Psoas muscle (tissue), 8 donors: ENCODE results near the gene MIPEP. TPM values are rescaled to one million over a fixed set of nuclear protein-coding genes. Genes with fewer than 3 reads are reported as not detected.
"Not testable (repeated sequence)": the region's sequence is repeated elsewhere in the genome, so short reads cannot be mapped to it uniquely, and the experiment has no call there.

Experiments
- ATAC-seq, 4 donors: fragments of 200-7000 bp; cut with Tn5 transposase; one replicate each; pipeline ENCODE4 v1.9.1; 2020; ENCODE audit warnings: moderate library complexity in 3 of 4, mild to moderate bottlenecking in 2 of 4
- DNase-seq, 2 donors: peaks; one replicate each; pipeline ENCODE4 v3.0.0-alpha.2; 2020
- H3K27ac ChIP-seq: fragments of 200-600 bp; one replicate; pipeline ENCODE4 v1.8.0; 2022
- H3K27me3 ChIP-seq, 3 donors: fragments of 200-600 bp in 1 of 3; one replicate each; pipeline versions ENCODE4 v1.6.1 to v1.8.0; 2013 to 2022; ENCODE audit warnings: low read length in 2 of 3, mild to moderate bottlenecking in 2 of 3, moderate library complexity in 1 of 3; ENCODE audit not compliant: insufficient read depth in 3 of 3
- H3K36me3 ChIP-seq, 2 donors: fragments of 200-600 bp in 1 of 2; one replicate each; pipeline versions ENCODE4 v1.6.1 to v1.8.0; 2013 to 2022; ENCODE audit warnings: low read depth in 1 of 2, mild to moderate bottlenecking in 1 of 2, moderate library complexity in 1 of 2; ENCODE audit not compliant: insufficient read depth in 1 of 2
- H3K4me1 ChIP-seq: fragments of 200-600 bp; one replicate; pipeline ENCODE4 v1.8.0; 2022
- H3K4me3 ChIP-seq: fragments of 200-600 bp; one replicate; pipeline ENCODE4 v1.8.0; 2022; ENCODE audit warnings: mild to moderate bottlenecking
- H3K9me3 ChIP-seq: fragments of 200-600 bp; one replicate; pipeline ENCODE4 v1.8.0; 2022
- WGBS, 3 donors: extraction: QIAGEN DNeasy Blood & Tissue Kit; methylation state at CpG; one replicate each; pipeline versions ENCODE4 v1.1.6 to v1.1.7; 2013; 5-methylcytosine and 5-hydroxymethylcytosine counted together
- intact Hi-C, 2 donors: fragments of 100-400 bp; cut with DNase I; formaldehyde crosslinking; loops; one replicate each; pipeline versions ENCODE4 v1.11.0 to v1.14.2; 2022
- polyA plus RNA-seq, 3 donors: library from polyadenylated mRNA; stranded (reverse); fragments of 200-250 nt; gene quantifications; one replicate each; pipeline ENCODE4 v1.2.3, GENCODE V29; 2013
- total RNA-seq, 4 donors: library from RNA; stranded (reverse); fragmentation: NEBNext Ultra II Directional in 2 of 4; extraction: Animal tissue kit (Norgen Biotek cat#: 25700) in 2 of 4; gene quantifications; one replicate each; pipeline versions ENCODE4 v1.2.1 to v1.2.4, GENCODE V29; 2021 to 2023
- TF ChIP-seq, protein P1 (sequence below): fragments of 200-600 bp; IDR thresholded peaks from one replicate; pipeline ENCODE4 v1.8.0; 2022; ENCODE audit warnings: antibody characterized with exemption
- donor health status: healthy with polysubstance abuse.
- donor health status: DM: no; HTN: no; CAD: no; lungs with moderate emphysema.
- donor health status: Bipolar disorder and iron deficiency.
- donor health status: healthy.
- donor health status: DM: yes; HTN: yes; CAD: no.
- donor health status: DM: no; HTN: no; CAD: no.
- donor health status: DM: no; HTN: no; CAD: no.
- donor health status: DM: yes; HTN: yes; CAD: no.

MIPEP gene
- total and polyA plus RNA-seq, 7 donors, result 13.3 to 28.2 (median 17.0) TPM

- intact Hi-C loops, result no loop called here
- DNase-seq (no peak), ATAC-seq (peak in 1 of 4 donors; percentile 70)
- Histone ChIP-seq H3K27me3 (no peaks in the 10 kb centered on the region), H3K9me3 (no peaks in the 10 kb centered on the region), H3K27ac (no peak overlapping the region), H3K4me3 (no peak overlapping the region), H3K4me1 (peaks cover 5% of the 10 kb centered on the region), H3K36me3 (no peaks in the 10 kb centered on the region)
- WGBS, 3 donors, result 46 to 61% (median 52%) methylated on average over 6 of the region's 6 CpGs
- TF ChIP-seq, protein P1, sequence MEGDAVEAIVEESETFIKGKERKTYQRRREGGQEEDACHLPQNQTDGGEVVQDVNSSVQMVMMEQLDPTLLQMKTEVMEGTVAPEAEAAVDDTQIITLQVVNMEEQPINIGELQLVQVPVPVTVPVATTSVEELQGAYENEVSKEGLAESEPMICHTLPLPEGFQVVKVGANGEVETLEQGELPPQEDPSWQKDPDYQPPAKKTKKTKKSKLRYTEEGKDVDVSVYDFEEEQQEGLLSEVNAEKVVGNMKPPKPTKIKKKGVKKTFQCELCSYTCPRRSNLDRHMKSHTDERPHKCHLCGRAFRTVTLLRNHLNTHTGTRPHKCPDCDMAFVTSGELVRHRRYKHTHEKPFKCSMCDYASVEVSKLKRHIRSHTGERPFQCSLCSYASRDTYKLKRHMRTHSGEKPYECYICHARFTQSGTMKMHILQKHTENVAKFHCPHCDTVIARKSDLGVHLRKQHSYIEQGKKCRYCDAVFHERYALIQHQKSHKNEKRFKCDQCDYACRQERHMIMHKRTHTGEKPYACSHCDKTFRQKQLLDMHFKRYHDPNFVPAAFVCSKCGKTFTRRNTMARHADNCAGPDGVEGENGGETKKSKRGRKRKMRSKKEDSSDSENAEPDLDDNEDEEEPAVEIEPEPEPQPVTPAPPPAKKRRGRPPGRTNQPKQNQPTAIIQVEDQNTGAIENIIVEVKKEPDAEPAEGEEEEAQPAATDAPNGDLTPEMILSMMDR, result no peak
Observed at GRCh38 chr13:23765531-23765930, 123.7 kb downstream of the MIPEP start.

GRCh38 chr13:23763318-23763717 is 125.9 kb downstream of the MIPEP start:
- ATAC-seq (no peak), DNase-seq (no peak)
- Histone ChIP-seq H3K4me3 (no peak overlapping the region), H3K36me3 (no peaks in the 10 kb centered on the region), H3K4me1 (peaks cover 5% of the 10 kb centered on the region), H3K27me3 (no peaks in the 10 kb centered on the region), H3K27ac (no peak overlapping the region), H3K9me3 (no peaks in the 10 kb centered on the region)
- 64 to 85% (median 68%) methylated on average over 3 of the region's 3 CpGs for WGBS, 3 donors
- intact Hi-C loops, result no loop called here
- TF ChIP-seq, protein P1, result no peak

DNA sequence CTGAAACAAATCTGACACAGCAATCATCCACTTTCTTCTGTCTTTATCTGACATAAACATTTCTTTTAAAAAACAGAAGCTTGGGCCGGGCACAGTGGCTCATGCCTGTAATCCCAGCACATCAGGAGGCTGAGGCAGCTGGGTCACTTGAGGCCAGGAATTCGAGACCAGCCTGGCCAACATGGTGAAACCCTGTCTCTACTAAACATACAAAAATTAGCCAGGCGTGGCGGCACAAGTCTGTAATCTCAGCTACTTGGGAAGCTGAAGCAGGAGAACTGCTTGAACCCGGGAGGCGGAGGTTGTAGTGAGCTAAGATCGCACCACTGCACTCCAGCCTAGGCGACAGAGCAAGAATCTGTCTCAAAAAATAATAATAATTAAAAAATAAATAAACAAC is 127.4 kb downstream of the MIPEP start:
- DNase-seq, H3K27me3 ChIP-seq, H3K27ac ChIP-seq, H3K9me3 ChIP-seq, H3K36me3 ChIP-seq, intact Hi-C loops, H3K4me3 ChIP-seq, H3K4me1 ChIP-seq: not testable (repeated sequence)
- WGBS, 3 donors, result 23 to 42% (median 31%) methylated on average over 8 of the region's 8 CpGs
- peak in 1 of 4 donors; percentile 19 for ATAC-seq

- intact Hi-C loops, result no loop called here
- H3K9me3 ChIP-seq, result no peaks in the 10 kb centered on the region
- no peak for DNase-seq
- peaks cover 0 to 3% of the 10 kb centered on the region in 2 donors for H3K36me3 ChIP-seq
- no peak overlapping the region for H3K4me3 ChIP-seq
- H3K4me1 ChIP-seq, result peaks cover 5% of the 10 kb centered on the region
- no peak for ATAC-seq
- no peaks in the 10 kb centered on the region for H3K27me3 ChIP-seq
- TF ChIP-seq, protein P1, result no peak
- 75 to 94% (median 84%) methylated on average over 9 of the region's 9 CpGs for WGBS, 3 donors
- no peak overlapping the region for H3K27ac ChIP-seq
Observed at GRCh38 chr13:23760000-23760399, 129.2 kb downstream of the MIPEP start.

GRCh38 chr13:23758798-23759527 is 130.2 kb downstream of the MIPEP start:
- intact Hi-C loops, result no loop called here

More at GRCh38 chr13:23758798-23759527, 130.2 kb downstream of the MIPEP start:
- H3K4me1 ChIP-seq, result peaks cover 5% of the 10 kb centered on the region
- H3K27ac ChIP-seq, result no peak overlapping the region
- DNase-seq, result no peak
- H3K36me3 ChIP-seq, result peaks cover 0 to 6% of the 10 kb centered on the region in 2 donors
- 81 to 96% (median 86%) methylated on average over 9 of the region's 9 CpGs for WGBS, 3 donors
- TF ChIP-seq, protein P1, result no peak
- H3K4me3 ChIP-seq, result no peak overlapping the region
- H3K27me3 ChIP-seq, result no peaks in the 10 kb centered on the region
- no peak for ATAC-seq
- no peaks in the 10 kb centered on the region for H3K9me3 ChIP-seq
